Liver (tissue), 9 donors: Measurements from ENCODE around the gene GRN. TPM values are rescaled to one million over a fixed set of nuclear protein-coding genes. Genes with fewer than 3 reads are reported as not detected.
"Not testable (repeated sequence)": the region's sequence is repeated elsewhere in the genome, so short reads cannot be mapped to it uniquely, and the experiment has no call there.

Experiments used
- DNase-seq: peaks from one replicate; pipeline ENCODE4 v3.0.0-alpha.2; 2017; ENCODE audit warnings: low spot score
- H3K27ac ChIP-seq, 2 donors: one replicate each; pipeline ENCODE4 v1.7.0; 2013; ENCODE audit warnings: inconsistent platforms in 2 of 2, low read length in 2 of 2, control low read depth in 1 of 2, low read depth in 1 of 2, mild to moderate bottlenecking in 1 of 2
- H3K27me3 ChIP-seq, 4 donors: one replicate each; pipeline versions ENCODE4 v1.6.1 to v1.7.0; 2013; ENCODE audit warnings: low read length in 3 of 4, inconsistent platforms in 1 of 4, mild to moderate bottlenecking in 1 of 4, moderate library complexity in 1 of 4; ENCODE audit not compliant: control insufficient read depth in 4 of 4, insufficient read depth in 4 of 4
- H3K36me3 ChIP-seq, 4 donors: one replicate each; pipeline versions ENCODE4 v1.6.1 to v1.7.0; 2013; ENCODE audit warnings: low read length in 3 of 4, mild to moderate bottlenecking in 3 of 4, low read depth in 1 of 4, moderate library complexity in 1 of 4; ENCODE audit not compliant: control insufficient read depth in 4 of 4, insufficient read depth in 3 of 4
- H3K4me1 ChIP-seq, 4 donors: one replicate each; pipeline versions ENCODE4 v1.6.1 to v1.7.0; 2013; ENCODE audit warnings: low read length in 3 of 4, mild to moderate bottlenecking in 3 of 4, moderate library complexity in 1 of 4; ENCODE audit not compliant: control insufficient read depth in 4 of 4, insufficient read depth in 4 of 4
- H3K4me3 ChIP-seq, 3 donors: one replicate each; pipeline versions ENCODE4 v1.6.1 to v1.7.0; 2013; ENCODE audit warnings: low read length in 3 of 3, control low read depth in 1 of 3, low read depth in 1 of 3, mild to moderate bottlenecking in 1 of 3
- H3K9ac ChIP-seq, 2 donors: one replicate each; pipeline ENCODE4 v1.7.0; 2013; ENCODE audit warnings: low read length in 2 of 2, mild to moderate bottlenecking in 2 of 2, moderate library complexity in 2 of 2, control low read depth in 1 of 2, low read depth in 1 of 2
- H3K9me3 ChIP-seq, 4 donors: one replicate each; pipeline versions ENCODE4 v1.6.1 to v1.7.0; 2013; ENCODE audit warnings: low read length in 3 of 4; ENCODE audit not compliant: control insufficient read depth in 4 of 4
- EGR1 ChIP-seq, 2 donors: IDR thresholded peaks; 2 replicates each; pipeline ENCODE4 v1.6.1; 2016 to 2018; ENCODE audit warnings: antibody characterized with exemption in 2 of 2, low read depth in 2 of 2
- FOXA2 ChIP-seq: IDR thresholded peaks from 2 replicates; pipeline ENCODE4 v1.6.1; 2016; ENCODE audit warnings: antibody characterized with exemption
- GABPA ChIP-seq, 2 donors: IDR thresholded peaks in 1 of 2; conservative IDR thresholded peaks in 1 of 2; 2 replicates each; pipeline ENCODE4 v1.6.1; 2016; ENCODE audit warnings: antibody characterized with exemption in 2 of 2, mild to moderate bottlenecking in 1 of 2, moderate library complexity in 1 of 2
- HNF4A ChIP-seq, 2 donors: conservative IDR thresholded peaks; 2 replicates each; pipeline ENCODE4 v1.6.1; 2016; ENCODE audit warnings: antibody characterized with exemption in 2 of 2, mild to moderate bottlenecking in 2 of 2
- HNF4G ChIP-seq: IDR thresholded peaks from 2 replicates; pipeline ENCODE4 v1.6.1; 2016; ENCODE audit warnings: antibody characterized with exemption
- JUND ChIP-seq, 2 donors: IDR thresholded peaks; 2 replicates each; pipeline ENCODE4 v1.6.1; 2016; ENCODE audit warnings: antibody characterized with exemption in 2 of 2
- NR2F2 ChIP-seq: IDR thresholded peaks from 2 replicates; pipeline ENCODE4 v1.6.1; 2016; ENCODE audit warnings: antibody characterized with exemption
- RAD21 ChIP-seq, 2 donors: IDR thresholded peaks; 2 replicates each; pipeline ENCODE4 v1.6.1; 2016; ENCODE audit warnings: antibody characterized with exemption in 2 of 2, mild to moderate bottlenecking in 2 of 2
- RXRA ChIP-seq, 2 donors: IDR thresholded peaks; 2 replicates each; pipeline ENCODE4 v1.6.1; 2017 to 2018; ENCODE audit warnings: antibody characterized with exemption in 2 of 2, mild to moderate bottlenecking in 1 of 2
- SP1 ChIP-seq: IDR thresholded peaks from 2 replicates; pipeline ENCODE4 v1.6.1; 2018; ENCODE audit warnings: antibody characterized with exemption, mild to moderate bottlenecking
- TAF1 ChIP-seq: conservative IDR thresholded peaks from 2 replicates; pipeline ENCODE4 v1.6.1; 2016; ENCODE audit warnings: antibody characterized with exemption, mild to moderate bottlenecking
- YY1 ChIP-seq: IDR thresholded peaks from 2 replicates; pipeline ENCODE4 v1.6.1; 2016; ENCODE audit warnings: antibody characterized with exemption, mild to moderate bottlenecking
- WGBS: extraction: QIAGEN DNeasy Blood & Tissue Kit; methylation state at CpG from one replicate; pipeline ENCODE4 v1.1.7; 2013; 5-methylcytosine and 5-hydroxymethylcytosine counted together
- polyA plus RNA-seq, 2 donors: library from polyadenylated mRNA; stranded (reverse) in 1 of 2; unstranded in 1 of 2; fragments of 200-250 nt in 1 of 2; fragments of >200 nt in 1 of 2; fragmentation: Nextera tagmentation in 1 of 2; extraction: Ambion mirVana in 1 of 2; gene quantifications; one replicate each; pipeline versions ENCODE4 v1.2.1 to v1.2.3, GENCODE V29; 2013 to 2015
- total RNA-seq, 2 donors: library from RNA; depleted of rRNA; stranded (reverse); fragments of >200 nt; gene quantifications; one replicate each; pipeline ENCODE4 v1.2.3, GENCODE V29; 2014
- TF ChIP-seq, protein P1 (sequence below): IDR thresholded peaks from 2 replicates; pipeline ENCODE4 v1.6.1; 2016; ENCODE audit warnings: antibody characterized with exemption
- TF ChIP-seq, protein P2 (sequence below): fragments of 150-350 bp; IDR thresholded peaks from 2 replicates; pipeline ENCODE4 v1.5.1; 2017; ENCODE audit warnings: improper control_type of control experiment, low read depth, low read length; ENCODE audit not compliant: missing input control
- TF ChIP-seq, protein P3 (sequence below): IDR thresholded peaks from 2 replicates; pipeline ENCODE4 v1.6.1; 2016; ENCODE audit warnings: antibody characterized with exemption
- TF ChIP-seq, protein P4 (sequence below): IDR thresholded peaks from 2 replicates; pipeline ENCODE4 v1.6.1; 2016; ENCODE audit warnings: antibody characterized with exemption
- donor health status: healthy.
- donor health status: healthy.
- donor health status: healthy.
- donor health status: healthy.
- donor health status: healthy.

Gene GRN
- total and polyA plus RNA-seq, 4 donors: 90.9 to 166 (median 133) TPM

DNA sequence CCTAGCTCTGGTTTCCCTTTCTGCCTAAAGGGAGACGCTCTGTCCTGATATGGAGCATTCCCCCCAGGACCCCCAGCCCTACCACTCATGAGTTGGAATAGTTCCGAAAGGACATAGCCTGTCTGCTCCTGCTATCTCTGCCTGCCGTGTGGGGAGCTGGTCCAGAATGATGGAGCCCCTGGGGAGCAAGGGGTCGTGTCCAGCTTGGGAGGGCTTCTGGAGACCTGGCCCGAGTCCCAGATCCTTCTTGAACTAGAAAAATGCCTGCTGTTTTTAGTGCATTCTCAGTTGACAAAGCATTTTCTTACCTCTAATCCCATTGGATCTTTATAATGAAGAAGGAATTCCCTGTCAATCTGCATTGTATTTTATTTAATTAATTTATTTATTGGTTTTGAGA, 9.1 kb upstream of the GRN start:
- Histone ChIP-seq H3K36me3 (no peaks in the 10 kb centered on the region), H3K4me3 (no peak overlapping the region), H3K9me3 (no peaks in the 10 kb centered on the region), H3K27ac (no peak overlapping the region), H3K9ac (no peak overlapping the region), H3K4me1 (peaks cover 0 to 7% (median 4%) of the 10 kb centered on the region in 4 donors), H3K27me3 (no peaks in the 10 kb centered on the region)
- DNase-seq: no peak
- TF ChIP-seq HNF4G: no peak
- no peak for TF ChIP-seq TAF1
- TF ChIP-seq RAD21 (IDR thresholded peaks at IDR 0.05): no peak
- TF ChIP-seq FOXA2: no peak
- TF ChIP-seq, protein P1, sequence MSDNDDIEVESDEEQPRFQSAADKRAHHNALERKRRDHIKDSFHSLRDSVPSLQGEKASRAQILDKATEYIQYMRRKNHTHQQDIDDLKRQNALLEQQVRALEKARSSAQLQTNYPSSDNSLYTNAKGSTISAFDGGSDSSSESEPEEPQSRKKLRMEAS: no peak
- TF ChIP-seq EGR1 (IDR thresholded peaks at IDR 0.05; ENCODE audit: low read depth in 2 of 2): no peak
- TF ChIP-seq, protein P2, sequence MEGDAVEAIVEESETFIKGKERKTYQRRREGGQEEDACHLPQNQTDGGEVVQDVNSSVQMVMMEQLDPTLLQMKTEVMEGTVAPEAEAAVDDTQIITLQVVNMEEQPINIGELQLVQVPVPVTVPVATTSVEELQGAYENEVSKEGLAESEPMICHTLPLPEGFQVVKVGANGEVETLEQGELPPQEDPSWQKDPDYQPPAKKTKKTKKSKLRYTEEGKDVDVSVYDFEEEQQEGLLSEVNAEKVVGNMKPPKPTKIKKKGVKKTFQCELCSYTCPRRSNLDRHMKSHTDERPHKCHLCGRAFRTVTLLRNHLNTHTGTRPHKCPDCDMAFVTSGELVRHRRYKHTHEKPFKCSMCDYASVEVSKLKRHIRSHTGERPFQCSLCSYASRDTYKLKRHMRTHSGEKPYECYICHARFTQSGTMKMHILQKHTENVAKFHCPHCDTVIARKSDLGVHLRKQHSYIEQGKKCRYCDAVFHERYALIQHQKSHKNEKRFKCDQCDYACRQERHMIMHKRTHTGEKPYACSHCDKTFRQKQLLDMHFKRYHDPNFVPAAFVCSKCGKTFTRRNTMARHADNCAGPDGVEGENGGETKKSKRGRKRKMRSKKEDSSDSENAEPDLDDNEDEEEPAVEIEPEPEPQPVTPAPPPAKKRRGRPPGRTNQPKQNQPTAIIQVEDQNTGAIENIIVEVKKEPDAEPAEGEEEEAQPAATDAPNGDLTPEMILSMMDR: no peak
- no peak for TF ChIP-seq NR2F2
- TF ChIP-seq HNF4A (conservative IDR thresholded peaks at IDR 0.05): no peak
- TF ChIP-seq GABPA (IDR thresholded peaks at IDR 0.05 in 1 of 2, conservative IDR thresholded peaks at IDR 0.05 in 1 of 2): no peak
- TF ChIP-seq JUND (IDR thresholded peaks at IDR 0.05): no peak
- TF ChIP-seq YY1: no peak
- no peak for TF ChIP-seq RXRA (IDR thresholded peaks at IDR 0.05)
- 50% methylated on average over 5 of the region's 5 CpGs for WGBS

DNA sequence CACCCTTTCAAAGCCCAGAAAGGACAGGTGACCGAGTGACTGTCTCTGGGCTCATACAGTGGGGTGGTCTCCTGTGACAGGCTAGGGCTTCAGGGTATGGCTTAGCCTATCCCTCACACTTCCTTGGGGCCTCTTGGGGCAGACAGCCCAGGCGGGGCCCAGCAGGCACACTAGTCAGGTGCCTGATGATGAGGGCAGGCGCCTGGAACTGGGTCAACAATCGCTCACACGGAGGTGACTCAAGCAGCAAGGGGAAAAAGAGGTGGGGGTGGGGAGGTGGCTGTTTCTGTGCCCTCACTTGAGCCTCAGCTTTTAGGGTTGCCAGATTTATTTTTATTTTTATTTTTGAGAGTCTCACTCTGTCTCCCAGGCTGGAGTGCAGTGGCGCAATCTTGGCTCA, 6.4 kb upstream of the GRN start:
- no peaks in the 10 kb centered on the region for H3K36me3 ChIP-seq
- H3K9ac ChIP-seq: no peak overlapping the region
- H3K4me3 ChIP-seq: no peak overlapping the region
- H3K27me3 ChIP-seq: no peaks in the 10 kb centered on the region
- WGBS: 60% methylated on average over 6 of the region's 6 CpGs
- no peaks in the 10 kb centered on the region for H3K4me1 ChIP-seq
- no peaks in the 10 kb centered on the region for H3K9me3 ChIP-seq
- DNase-seq: peak; percentile 30
- H3K27ac ChIP-seq: no peak overlapping the region
- TF ChIP-seq HNF4G: no peak
- TF ChIP-seq SP1: no peak
- TF ChIP-seq, protein P3, sequence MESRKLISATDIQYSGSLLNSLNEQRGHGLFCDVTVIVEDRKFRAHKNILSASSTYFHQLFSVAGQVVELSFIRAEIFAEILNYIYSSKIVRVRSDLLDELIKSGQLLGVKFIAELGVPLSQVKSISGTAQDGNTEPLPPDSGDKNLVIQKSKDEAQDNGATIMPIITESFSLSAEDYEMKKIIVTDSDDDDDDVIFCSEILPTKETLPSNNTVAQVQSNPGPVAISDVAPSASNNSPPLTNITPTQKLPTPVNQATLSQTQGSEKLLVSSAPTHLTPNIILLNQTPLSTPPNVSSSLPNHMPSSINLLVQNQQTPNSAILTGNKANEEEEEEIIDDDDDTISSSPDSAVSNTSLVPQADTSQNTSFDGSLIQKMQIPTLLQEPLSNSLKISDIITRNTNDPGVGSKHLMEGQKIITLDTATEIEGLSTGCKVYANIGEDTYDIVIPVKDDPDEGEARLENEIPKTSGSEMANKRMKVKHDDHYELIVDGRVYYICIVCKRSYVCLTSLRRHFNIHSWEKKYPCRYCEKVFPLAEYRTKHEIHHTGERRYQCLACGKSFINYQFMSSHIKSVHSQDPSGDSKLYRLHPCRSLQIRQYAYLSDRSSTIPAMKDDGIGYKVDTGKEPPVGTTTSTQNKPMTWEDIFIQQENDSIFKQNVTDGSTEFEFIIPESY: no peak
- no peak for TF ChIP-seq HNF4A (conservative IDR thresholded peaks at IDR 0.05)
- no peak for TF ChIP-seq JUND (IDR thresholded peaks at IDR 0.05)
- TF ChIP-seq, protein P1: no peak
- TF ChIP-seq, protein P4, sequence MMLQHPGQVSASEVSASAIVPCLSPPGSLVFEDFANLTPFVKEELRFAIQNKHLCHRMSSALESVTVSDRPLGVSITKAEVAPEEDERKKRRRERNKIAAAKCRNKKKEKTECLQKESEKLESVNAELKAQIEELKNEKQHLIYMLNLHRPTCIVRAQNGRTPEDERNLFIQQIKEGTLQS: no peak

DNA sequence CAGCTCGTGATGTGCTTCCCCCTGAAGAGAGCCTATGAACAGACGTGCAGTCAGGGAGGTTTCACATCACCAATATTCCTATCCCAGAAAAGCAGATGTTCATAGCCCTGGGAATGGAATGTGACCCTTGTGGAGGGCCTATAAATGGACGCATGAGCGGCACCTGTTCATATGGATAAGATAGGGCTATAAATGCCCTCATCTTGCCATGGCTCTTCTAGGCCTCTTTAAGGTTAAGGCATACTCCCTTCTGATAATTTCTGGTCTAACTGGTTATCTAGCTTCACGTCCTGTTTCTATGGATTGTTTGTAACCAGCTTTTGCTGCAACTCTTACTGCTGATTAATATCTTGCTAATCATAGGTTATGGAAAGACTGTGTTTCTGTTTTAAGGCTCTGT, 4.5 kb upstream of the GRN start:
- not testable (repeated sequence) for H3K9ac ChIP-seq, H3K27ac ChIP-seq, H3K9me3 ChIP-seq, H3K36me3 ChIP-seq, H3K27me3 ChIP-seq, H3K4me3 ChIP-seq, DNase-seq
- 79% methylated on average over 5 of the region's 5 CpGs for WGBS
- H3K4me1 ChIP-seq: peaks cover 0 to 11% (median 5%) of the 10 kb centered on the region in 4 donors
